GM20000 (cell line): ENCODE results near the gene DCHS2.

Experiments
- DNase-seq: peaks from one replicate; pipeline ENCODE4 v3.0.0; 2012; ENCODE audit warnings: low spot score
- TF ChIP-seq, protein P1 (sequence below): IDR thresholded peaks from 2 replicates; pipeline ENCODE4 v1.5.1; 2012; ENCODE audit warnings: mild to moderate bottlenecking, control low read depth; ENCODE audit errors: extremely low read depth, missing control alignments

The DCHS2 gene

DNA sequence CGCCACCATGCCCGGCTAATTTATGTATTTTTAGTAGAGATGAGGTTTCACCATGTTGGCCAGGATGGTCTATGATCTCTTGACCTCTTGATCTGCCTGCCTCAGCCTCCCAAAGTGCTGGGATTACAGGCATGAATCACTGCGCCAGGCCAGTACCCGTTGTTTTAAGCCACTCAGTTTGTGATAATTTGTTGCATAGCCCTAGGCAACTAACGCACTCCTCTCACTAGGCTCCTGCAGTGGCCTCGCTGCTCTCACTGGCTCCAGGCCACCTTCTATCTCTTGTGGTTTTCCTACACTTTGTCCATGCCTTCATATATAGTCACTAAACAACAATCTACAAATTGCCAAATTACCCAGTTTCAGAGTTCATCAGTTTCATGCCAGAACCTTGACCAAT lies 58.1 kb downstream of the DCHS2 start:
- DNase-seq = no peak
- TF ChIP-seq, protein P1, sequence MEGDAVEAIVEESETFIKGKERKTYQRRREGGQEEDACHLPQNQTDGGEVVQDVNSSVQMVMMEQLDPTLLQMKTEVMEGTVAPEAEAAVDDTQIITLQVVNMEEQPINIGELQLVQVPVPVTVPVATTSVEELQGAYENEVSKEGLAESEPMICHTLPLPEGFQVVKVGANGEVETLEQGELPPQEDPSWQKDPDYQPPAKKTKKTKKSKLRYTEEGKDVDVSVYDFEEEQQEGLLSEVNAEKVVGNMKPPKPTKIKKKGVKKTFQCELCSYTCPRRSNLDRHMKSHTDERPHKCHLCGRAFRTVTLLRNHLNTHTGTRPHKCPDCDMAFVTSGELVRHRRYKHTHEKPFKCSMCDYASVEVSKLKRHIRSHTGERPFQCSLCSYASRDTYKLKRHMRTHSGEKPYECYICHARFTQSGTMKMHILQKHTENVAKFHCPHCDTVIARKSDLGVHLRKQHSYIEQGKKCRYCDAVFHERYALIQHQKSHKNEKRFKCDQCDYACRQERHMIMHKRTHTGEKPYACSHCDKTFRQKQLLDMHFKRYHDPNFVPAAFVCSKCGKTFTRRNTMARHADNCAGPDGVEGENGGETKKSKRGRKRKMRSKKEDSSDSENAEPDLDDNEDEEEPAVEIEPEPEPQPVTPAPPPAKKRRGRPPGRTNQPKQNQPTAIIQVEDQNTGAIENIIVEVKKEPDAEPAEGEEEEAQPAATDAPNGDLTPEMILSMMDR = no peak

DNA sequence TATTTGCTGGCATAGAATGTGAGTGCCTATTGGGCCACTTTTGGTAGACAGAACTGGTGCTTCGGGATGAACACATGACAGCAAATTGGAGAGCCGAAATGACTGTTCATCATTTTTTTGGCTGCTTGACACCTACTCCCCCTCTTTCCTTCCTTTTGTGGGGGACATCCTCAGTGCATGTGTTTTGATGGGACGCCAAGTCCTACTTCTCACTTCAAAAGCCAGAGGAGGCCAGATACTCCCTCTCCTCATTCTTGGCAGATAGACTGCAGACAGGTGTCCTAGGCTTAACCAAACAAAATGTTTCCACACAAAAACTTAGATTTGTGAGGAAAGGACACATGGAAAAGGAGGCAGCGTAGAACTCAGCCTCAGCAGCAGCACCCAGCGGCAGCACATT lies 62.4 kb downstream of the DCHS2 start:
- no peak for DNase-seq
- TF ChIP-seq, protein P1 = no peak

DNA sequence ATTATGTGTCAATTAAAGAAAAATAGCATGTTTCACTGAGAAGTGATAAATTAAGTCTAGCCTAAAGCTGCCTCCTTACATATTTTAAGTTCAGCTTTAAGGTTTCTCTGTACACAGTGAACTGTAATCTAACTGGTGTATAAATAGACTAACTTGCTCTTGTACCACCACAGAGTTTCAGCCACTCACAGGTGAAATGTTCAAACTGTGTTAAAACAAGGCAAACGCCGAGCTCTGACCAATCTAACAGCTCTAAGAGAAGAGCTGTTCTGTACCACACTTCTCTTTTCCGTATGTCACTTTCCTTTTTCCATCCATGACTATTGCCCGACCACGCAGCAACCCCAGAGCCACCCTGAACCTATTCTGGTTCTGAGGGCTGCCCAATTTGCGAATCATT lies 64.5 kb downstream of the DCHS2 start:
- TF ChIP-seq, protein P1 = no peak
- DNase-seq = no peak

DNA sequence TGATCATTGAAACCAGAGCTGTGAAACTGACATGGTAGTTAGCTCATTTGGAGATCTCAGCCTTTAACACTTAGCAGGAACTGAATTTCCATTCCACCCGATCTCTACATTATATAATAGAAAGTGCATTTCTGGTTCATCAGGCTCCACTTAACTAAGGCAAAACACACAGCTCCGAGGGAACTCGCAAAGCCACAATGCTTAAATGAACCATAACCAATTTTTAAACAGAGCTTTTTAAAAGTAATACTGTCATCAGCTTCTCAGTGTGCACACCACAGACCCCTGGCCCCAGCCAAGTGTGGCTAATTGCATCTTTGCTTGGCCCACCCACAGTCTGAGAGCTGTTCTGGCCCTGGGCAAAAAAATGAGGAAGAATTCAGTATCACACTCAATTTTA lies 66.1 kb downstream of the DCHS2 start:
- DNase-seq = no peak
- TF ChIP-seq, protein P1 = no peak

DNA sequence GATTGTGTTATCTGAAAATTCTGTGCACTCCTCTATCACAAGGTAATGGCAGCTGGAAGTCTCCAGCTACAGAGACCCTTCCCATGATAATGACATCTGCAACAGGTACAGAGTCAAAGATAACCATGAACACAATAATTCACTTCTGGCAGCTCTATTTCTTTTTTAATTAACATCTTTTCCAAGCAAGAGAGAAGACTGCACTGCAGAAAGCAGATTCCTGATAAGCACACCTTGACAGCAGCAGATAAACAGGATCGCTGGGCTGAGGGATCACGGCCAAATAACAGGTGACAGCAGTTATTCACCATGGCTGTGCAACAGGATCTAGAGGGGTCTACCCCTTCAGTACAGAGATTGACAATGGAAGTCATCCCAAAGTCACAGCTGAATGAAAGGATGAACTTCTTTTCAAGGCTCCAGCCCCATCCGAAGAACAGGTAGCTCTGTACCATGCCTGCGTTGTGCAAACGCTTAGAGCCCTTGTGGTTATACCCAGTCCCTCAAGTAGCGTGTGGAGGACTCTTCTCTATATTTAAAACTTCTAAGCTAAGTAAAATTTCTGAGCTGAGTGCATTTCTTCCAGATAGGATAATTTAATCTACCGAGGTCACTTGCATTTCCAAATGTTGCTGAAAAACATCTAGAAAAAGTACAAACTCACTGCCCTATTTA lies 66.7 kb downstream of the DCHS2 start:
- TF ChIP-seq, protein P1 = no peak
- DNase-seq = no peak

DNA sequence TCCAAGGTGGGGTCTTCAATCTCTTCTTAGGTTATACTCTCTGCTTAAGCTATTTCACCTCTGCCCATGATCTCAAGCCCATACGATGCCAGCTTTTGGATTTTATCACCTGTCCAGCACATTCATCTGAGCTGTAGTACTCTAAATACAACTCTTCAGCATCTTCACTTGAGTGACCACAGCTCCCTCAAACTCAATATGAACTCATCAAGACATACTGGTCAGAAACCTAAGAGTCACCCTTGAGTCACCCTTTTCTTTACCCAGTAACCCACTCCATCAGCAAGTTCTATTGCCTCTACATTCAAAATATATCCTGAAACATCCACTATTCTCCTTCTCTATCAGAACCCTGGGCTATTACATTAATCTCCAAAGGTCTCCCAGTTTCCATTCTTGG lies 69.4 kb downstream of the DCHS2 start:
- DNase-seq = no peak
- TF ChIP-seq, protein P1 = no peak

DNA sequence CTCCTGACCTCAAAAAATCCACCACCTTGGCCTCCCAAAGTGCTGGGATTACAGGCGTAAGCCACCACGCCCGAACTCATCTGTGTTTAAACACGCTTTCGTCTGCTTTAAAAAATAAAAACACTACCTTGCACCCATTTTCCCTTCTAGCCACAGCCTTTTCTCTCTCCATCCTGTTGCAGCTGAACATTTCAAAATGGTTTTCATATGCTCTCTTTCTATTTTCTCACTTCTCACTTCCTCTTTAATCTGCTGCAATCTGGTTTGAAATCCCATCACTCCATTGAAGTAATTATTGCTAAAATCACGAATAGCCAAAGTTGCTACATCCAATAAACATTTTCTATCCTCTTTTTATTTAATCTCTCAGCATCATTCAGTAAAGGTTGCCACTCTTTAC lies 70.0 kb downstream of the DCHS2 start:
- DNase-seq = no peak
- TF ChIP-seq, protein P1 = no peak
